ENCODE measurements around the gene KIAA0930.

DNA sequence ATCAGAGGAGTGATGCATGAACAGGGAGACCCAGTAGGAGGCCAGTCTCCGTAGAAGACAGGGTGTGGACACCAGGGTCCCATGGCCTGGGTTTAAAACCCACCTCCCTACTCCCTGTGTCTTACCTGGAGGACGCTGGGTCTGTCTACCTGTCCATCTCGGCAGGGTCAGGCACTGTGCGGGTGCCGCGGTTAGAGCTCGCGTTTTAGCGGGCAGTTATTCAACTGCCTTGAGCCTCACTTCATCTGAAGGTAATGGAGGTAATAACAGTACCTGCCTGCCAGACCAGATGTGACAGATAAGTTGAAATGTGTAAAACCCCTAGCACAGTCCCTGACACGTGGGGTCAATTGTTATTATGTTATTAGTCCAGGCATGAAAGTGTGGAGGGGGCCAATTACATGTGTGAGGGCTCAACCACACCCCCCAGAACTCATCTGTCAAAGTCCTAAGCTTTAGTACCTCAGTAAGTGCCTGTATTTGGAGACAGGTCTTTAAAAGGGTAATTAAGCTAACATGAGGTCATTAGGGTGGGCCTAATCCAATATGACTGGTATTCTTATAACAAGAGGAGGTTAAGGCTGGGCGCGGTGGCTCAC, 35.9 kb upstream of the KIAA0930 start:
- no peak for TF ChIP-seq EZH2phosphoT487 (conservative IDR thresholded peaks at IDR 0.05; ENCODE audit: low read length)
- TF ChIP-seq, protein P1, sequence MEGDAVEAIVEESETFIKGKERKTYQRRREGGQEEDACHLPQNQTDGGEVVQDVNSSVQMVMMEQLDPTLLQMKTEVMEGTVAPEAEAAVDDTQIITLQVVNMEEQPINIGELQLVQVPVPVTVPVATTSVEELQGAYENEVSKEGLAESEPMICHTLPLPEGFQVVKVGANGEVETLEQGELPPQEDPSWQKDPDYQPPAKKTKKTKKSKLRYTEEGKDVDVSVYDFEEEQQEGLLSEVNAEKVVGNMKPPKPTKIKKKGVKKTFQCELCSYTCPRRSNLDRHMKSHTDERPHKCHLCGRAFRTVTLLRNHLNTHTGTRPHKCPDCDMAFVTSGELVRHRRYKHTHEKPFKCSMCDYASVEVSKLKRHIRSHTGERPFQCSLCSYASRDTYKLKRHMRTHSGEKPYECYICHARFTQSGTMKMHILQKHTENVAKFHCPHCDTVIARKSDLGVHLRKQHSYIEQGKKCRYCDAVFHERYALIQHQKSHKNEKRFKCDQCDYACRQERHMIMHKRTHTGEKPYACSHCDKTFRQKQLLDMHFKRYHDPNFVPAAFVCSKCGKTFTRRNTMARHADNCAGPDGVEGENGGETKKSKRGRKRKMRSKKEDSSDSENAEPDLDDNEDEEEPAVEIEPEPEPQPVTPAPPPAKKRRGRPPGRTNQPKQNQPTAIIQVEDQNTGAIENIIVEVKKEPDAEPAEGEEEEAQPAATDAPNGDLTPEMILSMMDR (IDR thresholded peaks at IDR 0.05; ENCODE audit: insufficient read depth, low read length, poor library complexity, severe bottlenecking) = no peak
